DMS114 treated with DMSO at 0.1 percent for 48 hours (cell line): Measurements from ENCODE around the gene ANAPC10.
A peak's percentile ranks its signal among the peaks of the same experiment; 100 is the strongest.
"Not testable (repeated sequence)": the region's sequence is repeated elsewhere in the genome, so short reads cannot be mapped to it uniquely, and the experiment has no call there.

Source experiments
- DNase-seq: peaks from one replicate; lab custom pipeline; 2025; ENCODE audit not compliant: unreplicated experiment; lab: John Stamatoyannopoulos, UW

The ANAPC10 gene

GRCh38 chr4:145097821-145098674 lies at the start of gene ANAPC10, which contains the start of gene ABCE1:
Gene ANAPC10, minus strand, starts transcription at chr4:145098196. Its CDS starts 2,097 bp downstream, at chr4:145096099.
Gene ABCE1, plus strand, starts transcription at chr4:145098311. Its CDS starts 6,102 bp downstream, at chr4:145104413.
- peak; percentile 85 for DNase-seq

- not testable (repeated sequence) for DNase-seq
Observed at GRCh38 chr4:145136219-145136618, 38.2 kb upstream of the ANAPC10 start.

- DNase-seq: no peak
Observed at GRCh38 chr4:145132511-145133098, 34.6 kb upstream of the ANAPC10 start.

GRCh38 chr4:145131848-145132247 lies 33.9 kb upstream of the ANAPC10 start:
- no peak for DNase-seq

- DNase-seq: no peak
Observed at GRCh38 chr4:145130788-145131399, 32.9 kb upstream of the ANAPC10 start.

GRCh38 chr4:145130130-145130529 lies 32.1 kb upstream of the ANAPC10 start:
- no peak for DNase-seq

- no peak for DNase-seq
Observed at GRCh38 chr4:145125396-145125795, 27.4 kb upstream of the ANAPC10 start.

GRCh38 chr4:145108128-145108527 lies 10.1 kb upstream of the ANAPC10 start:
- no peak for DNase-seq

GRCh38 chr4:145107126-145107525 lies 9.1 kb upstream of the ANAPC10 start:
- DNase-seq: no peak

- DNase-seq: no peak
Observed at GRCh38 chr4:145103496-145103895, 5.5 kb upstream of the ANAPC10 start.

- DNase-seq: no peak
Observed at GRCh38 chr4:145102619-145103018, 4.6 kb upstream of the ANAPC10 start.

- DNase-seq: no peak
Observed at GRCh38 chr4:145101091-145101490, 3.1 kb upstream of the ANAPC10 start.

GRCh38 chr4:145099653-145100052 lies 1.7 kb upstream of the ANAPC10 start:
- no peak for DNase-seq

GRCh38 chr4:145098675-145099037 lies 660 bp upstream of the ANAPC10 start:
- DNase-seq: no peak

- DNase-seq: no peak
Observed at GRCh38 chr4:145097331-145097820, 620 bp downstream of the ANAPC10 start.

GRCh38 chr4:145093638-145094037 lies 4.4 kb downstream of the ANAPC10 start:
- DNase-seq: no peak

- DNase-seq: no peak
Observed at GRCh38 chr4:145090380-145090779, 7.6 kb downstream of the ANAPC10 start.

GRCh38 chr4:145083891-145084605 lies 13.9 kb downstream of the ANAPC10 start:
- DNase-seq: no peak

- no peak for DNase-seq
Observed at GRCh38 chr4:145081756-145082155, 16.2 kb downstream of the ANAPC10 start.

- no peak for DNase-seq
Observed at GRCh38 chr4:145076469-145076855, 21.5 kb downstream of the ANAPC10 start.
